Muscle of leg (tissue), 11 donors: ENCODE data around the gene SLC9B2. TPM values are rescaled to one million over a fixed set of nuclear protein-coding genes. Genes with fewer than 3 reads are reported as not detected.

Experiments used
- DNase-seq: peaks from one replicate; pipeline ENCODE4 v3.0.0; 2013
- H3K27ac ChIP-seq: one replicate; pipeline ENCODE4 v1.5.1; 2013; ENCODE audit warnings: mild to moderate bottlenecking, low read length, control low read depth
- H3K27me3 ChIP-seq: one replicate; pipeline ENCODE4 v1.6.1; 2013; ENCODE audit warnings: low read length; ENCODE audit not compliant: control insufficient read depth, insufficient read depth
- H3K36me3 ChIP-seq: one replicate; pipeline ENCODE4 v1.6.1; 2013; ENCODE audit warnings: low read length; ENCODE audit not compliant: control insufficient read depth, insufficient read depth
- H3K4me1 ChIP-seq: one replicate; pipeline ENCODE4 v1.6.1; 2013; ENCODE audit warnings: low read length; ENCODE audit not compliant: control insufficient read depth, insufficient read depth
- H3K4me3 ChIP-seq: one replicate; pipeline ENCODE4 v1.5.1; 2013; ENCODE audit warnings: low read length, control low read depth
- H3K9me3 ChIP-seq: replicated peaks from 2 replicates; pipeline ENCODE4 v1.6.1; 2013; ENCODE audit warnings: low read depth, low read length; ENCODE audit not compliant: control insufficient read depth
- WGBS: methylation state at CpG from one replicate; pipeline ENCODE4 v1.1.5; 2013; ENCODE audit warnings: missing lambda C conversion rate; ENCODE audit not compliant: insufficient coverage; 5-methylcytosine and 5-hydroxymethylcytosine counted together
- polyA plus RNA-seq, 8 donors: library from polyadenylated mRNA; unstranded; fragments of 120-200 nt; gene quantifications; one replicate each; pipeline versions ENCODE4 v1.2.1 to v1.2.3, GENCODE V29; 2013; ENCODE audit warnings: inconsistent platforms in 1 of 8, low replicate concordance in 1 of 8; ENCODE audit not compliant: insufficient read length in 8 of 8, insufficient read depth in 1 of 8
- total RNA-seq: library from RNA; stranded (reverse); fragments of 120-200 nt; gene quantifications from one replicate; pipeline ENCODE4 v1.2.4, GENCODE V29; 2013

The SLC9B2 gene
- total and polyA plus RNA-seq, 9 donors = 8.4 to 11.9 (median 10.1) TPM

GRCh38 chr4:103099691-103100392 lies 23.3 kb upstream of the SLC9B2 start, which contains the start of gene BDH2:
BDH2 (minus strand) TSS chr4:103099834; CDS start chr4:103096254, 3,580 bp downstream.
- 14% methylated on average over 3 of the region's 11 CpGs for WGBS
- DNase-seq = peak; percentile 98
- H3K27ac ChIP-seq = peak within 1 kb of the TSS; percentile 78

GRCh38 chr4:103098756-103099440 lies 22.3 kb upstream of the SLC9B2 start:
- 0% methylated on average over 3 of the region's 4 CpGs for WGBS
- peaks cover 8% of the 10 kb centered on the region for H3K36me3 ChIP-seq
- peaks cover 12% of the 10 kb centered on the region for H3K4me1 ChIP-seq
- peak; percentile 48 for DNase-seq
- peak overlapping the region; percentile 78 for H3K27ac ChIP-seq
- peak overlapping the region; percentile 56 for H3K4me3 ChIP-seq
- H3K9me3 ChIP-seq = no peaks in the 10 kb centered on the region
- no peaks in the 10 kb centered on the region for H3K27me3 ChIP-seq

More at GRCh38 chr4:103099691-103100392, 23.3 kb upstream of the SLC9B2 start, which contains the start of gene BDH2:
- Histone ChIP-seq H3K9me3 (no peaks in the 10 kb centered on the region), H3K27me3 (no peaks in the 10 kb centered on the region), H3K36me3 (peaks cover 8% of the 10 kb centered on the region), H3K4me3 (peak within 1 kb of the TSS; percentile 56), H3K4me1 (peaks cover 12% of the 10 kb centered on the region)

GRCh38 chr4:103098341-103098740 lies 21.8 kb upstream of the SLC9B2 start:
- H3K27ac ChIP-seq = peak overlapping the region; percentile 4
- peak overlapping the region; percentile 56 for H3K4me3 ChIP-seq
- H3K4me1 ChIP-seq = peaks cover 12% of the 10 kb centered on the region
- H3K9me3 ChIP-seq = no peaks in the 10 kb centered on the region
- peak; percentile 21 for DNase-seq
- no peaks in the 10 kb centered on the region for H3K27me3 ChIP-seq
- 52% methylated on average over 10 of the region's 10 CpGs for WGBS
- peaks cover 8% of the 10 kb centered on the region for H3K36me3 ChIP-seq

GRCh38 chr4:103097112-103097511 lies 20.6 kb upstream of the SLC9B2 start:
- no CpG with 5 or more reads among the region's 2 CpGs for WGBS
- Histone ChIP-seq H3K4me3 (no peak overlapping the region), H3K27me3 (no peaks in the 10 kb centered on the region), H3K36me3 (peaks cover 11% of the 10 kb centered on the region), H3K4me1 (peaks cover 12% of the 10 kb centered on the region), H3K9me3 (no peaks in the 10 kb centered on the region), H3K27ac (no peak overlapping the region)
- no peak for DNase-seq

GRCh38 chr4:103095080-103095479 lies 18.5 kb upstream of the SLC9B2 start:
- H3K27me3 ChIP-seq = no peaks in the 10 kb centered on the region
- WGBS = 80% methylated on average over 1 of the region's 3 CpGs
- peaks cover 27% of the 10 kb centered on the region for H3K36me3 ChIP-seq
- H3K4me1 ChIP-seq = peaks cover 12% of the 10 kb centered on the region
- no peak for DNase-seq
- no peaks in the 10 kb centered on the region for H3K9me3 ChIP-seq
- no peak overlapping the region for H3K27ac ChIP-seq
- no peak overlapping the region for H3K4me3 ChIP-seq

- no peaks in the 10 kb centered on the region for H3K9me3 ChIP-seq
- DNase-seq = no peak
- H3K4me1 ChIP-seq = no peaks in the 10 kb centered on the region
- no peak overlapping the region for H3K27ac ChIP-seq
- peaks cover 40% of the 10 kb centered on the region for H3K36me3 ChIP-seq
- H3K27me3 ChIP-seq = no peaks in the 10 kb centered on the region
- H3K4me3 ChIP-seq = no peak overlapping the region
Measured at GRCh38 chr4:103092245-103092644, 15.7 kb upstream of the SLC9B2 start.

GRCh38 chr4:103091601-103092223 lies 15.2 kb upstream of the SLC9B2 start:
- Histone ChIP-seq H3K27ac (no peak overlapping the region), H3K9me3 (no peaks in the 10 kb centered on the region), H3K27me3 (no peaks in the 10 kb centered on the region), H3K4me1 (no peaks in the 10 kb centered on the region), H3K4me3 (no peak overlapping the region), H3K36me3 (peaks cover 43% of the 10 kb centered on the region)
- DNase-seq = peak; percentile 44
- no CpG with 5 or more reads among the region's 3 CpGs for WGBS

GRCh38 chr4:103089481-103089880 lies 12.9 kb upstream of the SLC9B2 start:
- WGBS = 91% methylated on average over 1 of the region's 2 CpGs
- Histone ChIP-seq H3K27ac (no peak overlapping the region), H3K27me3 (no peaks in the 10 kb centered on the region), H3K36me3 (peaks cover 53% of the 10 kb centered on the region), H3K9me3 (no peaks in the 10 kb centered on the region), H3K4me1 (no peaks in the 10 kb centered on the region), H3K4me3 (no peak overlapping the region)
- DNase-seq = no peak

GRCh38 chr4:103086551-103086950 lies 10.0 kb upstream of the SLC9B2 start:
- no peaks in the 10 kb centered on the region for H3K27me3 ChIP-seq
- no CpG with 5 or more reads among the region's 1 CpG for WGBS
- H3K9me3 ChIP-seq = no peaks in the 10 kb centered on the region
- no peaks in the 10 kb centered on the region for H3K4me1 ChIP-seq
- no peak overlapping the region for H3K27ac ChIP-seq
- peaks cover 50% of the 10 kb centered on the region for H3K36me3 ChIP-seq
- no peak overlapping the region for H3K4me3 ChIP-seq
- no peak for DNase-seq

- no peak overlapping the region for H3K4me3 ChIP-seq
- WGBS = no CpG with 5 or more reads among the region's 2 CpGs
- H3K36me3 ChIP-seq = peaks cover 49% of the 10 kb centered on the region
- no peaks in the 10 kb centered on the region for H3K9me3 ChIP-seq
- H3K27me3 ChIP-seq = no peaks in the 10 kb centered on the region
- no peak for DNase-seq
- H3K27ac ChIP-seq = no peak overlapping the region
- no peaks in the 10 kb centered on the region for H3K4me1 ChIP-seq
Measured at GRCh38 chr4:103085555-103086196, 9.1 kb upstream of the SLC9B2 start.
